ENCODE measurements around the gene BANF2. TPM values are rescaled to one million over a fixed set of nuclear protein-coding genes. Genes with fewer than 3 reads are reported as not detected.

Gene BANF2
- total and polyA plus RNA-seq, 4 donors, result not detected

DNA sequence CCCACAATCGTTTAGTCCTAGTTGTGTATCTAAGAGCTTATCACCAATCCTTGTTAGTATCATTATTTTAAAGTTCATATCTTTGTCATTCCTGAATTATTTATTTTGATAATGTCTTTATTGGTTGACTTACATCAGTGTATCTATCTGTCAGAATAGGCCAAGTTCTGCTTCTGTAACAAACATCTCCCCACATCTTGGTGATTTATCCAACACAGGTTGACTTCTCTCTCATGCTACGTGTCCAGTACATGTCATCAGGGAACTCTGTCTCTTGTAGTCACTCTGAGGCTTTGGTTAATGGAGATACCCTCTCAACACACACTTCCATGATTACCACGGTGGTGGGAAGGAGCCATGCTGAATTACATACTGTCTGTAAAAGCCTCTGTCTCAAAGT lies 38.4 kb downstream of the BANF2 start:
- no peak overlapping the region for H3K4me3 ChIP-seq (ENCODE audit: low read depth in 1 of 3, low read length in 3 of 3)
- 76% methylated on average over 3 of the region's 3 CpGs for WGBS
- no peaks in the 10 kb centered on the region for H3K36me3 ChIP-seq (ENCODE audit: control insufficient read depth in 4 of 4, insufficient read depth in 3 of 4, low read depth in 1 of 4, low read length in 3 of 4)
- TF ChIP-seq, protein P1, sequence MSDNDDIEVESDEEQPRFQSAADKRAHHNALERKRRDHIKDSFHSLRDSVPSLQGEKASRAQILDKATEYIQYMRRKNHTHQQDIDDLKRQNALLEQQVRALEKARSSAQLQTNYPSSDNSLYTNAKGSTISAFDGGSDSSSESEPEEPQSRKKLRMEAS (IDR thresholded peaks at IDR 0.05), result no peak
- no peak for TF ChIP-seq TAF1 (conservative IDR thresholded peaks at IDR 0.05)
- TF ChIP-seq RAD21 (IDR thresholded peaks at IDR 0.05), result no peak
- no peak for TF ChIP-seq YY1 (IDR thresholded peaks at IDR 0.05)
- TF ChIP-seq, protein P2, sequence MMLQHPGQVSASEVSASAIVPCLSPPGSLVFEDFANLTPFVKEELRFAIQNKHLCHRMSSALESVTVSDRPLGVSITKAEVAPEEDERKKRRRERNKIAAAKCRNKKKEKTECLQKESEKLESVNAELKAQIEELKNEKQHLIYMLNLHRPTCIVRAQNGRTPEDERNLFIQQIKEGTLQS (IDR thresholded peaks at IDR 0.05), result no peak
- no peak for TF ChIP-seq FOXA1 (IDR thresholded peaks at IDR 0.05)
- no peak for TF ChIP-seq JUND (IDR thresholded peaks at IDR 0.05)
- TF ChIP-seq NR2F2 (IDR thresholded peaks at IDR 0.05), result no peak
- TF ChIP-seq HNF4A (conservative IDR thresholded peaks at IDR 0.05), result no peak
- TF ChIP-seq, protein P3, sequence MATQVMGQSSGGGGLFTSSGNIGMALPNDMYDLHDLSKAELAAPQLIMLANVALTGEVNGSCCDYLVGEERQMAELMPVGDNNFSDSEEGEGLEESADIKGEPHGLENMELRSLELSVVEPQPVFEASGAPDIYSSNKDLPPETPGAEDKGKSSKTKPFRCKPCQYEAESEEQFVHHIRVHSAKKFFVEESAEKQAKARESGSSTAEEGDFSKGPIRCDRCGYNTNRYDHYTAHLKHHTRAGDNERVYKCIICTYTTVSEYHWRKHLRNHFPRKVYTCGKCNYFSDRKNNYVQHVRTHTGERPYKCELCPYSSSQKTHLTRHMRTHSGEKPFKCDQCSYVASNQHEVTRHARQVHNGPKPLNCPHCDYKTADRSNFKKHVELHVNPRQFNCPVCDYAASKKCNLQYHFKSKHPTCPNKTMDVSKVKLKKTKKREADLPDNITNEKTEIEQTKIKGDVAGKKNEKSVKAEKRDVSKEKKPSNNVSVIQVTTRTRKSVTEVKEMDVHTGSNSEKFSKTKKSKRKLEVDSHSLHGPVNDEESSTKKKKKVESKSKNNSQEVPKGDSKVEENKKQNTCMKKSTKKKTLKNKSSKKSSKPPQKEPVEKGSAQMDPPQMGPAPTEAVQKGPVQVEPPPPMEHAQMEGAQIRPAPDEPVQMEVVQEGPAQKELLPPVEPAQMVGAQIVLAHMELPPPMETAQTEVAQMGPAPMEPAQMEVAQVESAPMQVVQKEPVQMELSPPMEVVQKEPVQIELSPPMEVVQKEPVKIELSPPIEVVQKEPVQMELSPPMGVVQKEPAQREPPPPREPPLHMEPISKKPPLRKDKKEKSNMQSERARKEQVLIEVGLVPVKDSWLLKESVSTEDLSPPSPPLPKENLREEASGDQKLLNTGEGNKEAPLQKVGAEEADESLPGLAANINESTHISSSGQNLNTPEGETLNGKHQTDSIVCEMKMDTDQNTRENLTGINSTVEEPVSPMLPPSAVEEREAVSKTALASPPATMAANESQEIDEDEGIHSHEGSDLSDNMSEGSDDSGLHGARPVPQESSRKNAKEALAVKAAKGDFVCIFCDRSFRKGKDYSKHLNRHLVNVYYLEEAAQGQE (IDR thresholded peaks at IDR 0.05), result no peak
- TF ChIP-seq, protein P4, sequence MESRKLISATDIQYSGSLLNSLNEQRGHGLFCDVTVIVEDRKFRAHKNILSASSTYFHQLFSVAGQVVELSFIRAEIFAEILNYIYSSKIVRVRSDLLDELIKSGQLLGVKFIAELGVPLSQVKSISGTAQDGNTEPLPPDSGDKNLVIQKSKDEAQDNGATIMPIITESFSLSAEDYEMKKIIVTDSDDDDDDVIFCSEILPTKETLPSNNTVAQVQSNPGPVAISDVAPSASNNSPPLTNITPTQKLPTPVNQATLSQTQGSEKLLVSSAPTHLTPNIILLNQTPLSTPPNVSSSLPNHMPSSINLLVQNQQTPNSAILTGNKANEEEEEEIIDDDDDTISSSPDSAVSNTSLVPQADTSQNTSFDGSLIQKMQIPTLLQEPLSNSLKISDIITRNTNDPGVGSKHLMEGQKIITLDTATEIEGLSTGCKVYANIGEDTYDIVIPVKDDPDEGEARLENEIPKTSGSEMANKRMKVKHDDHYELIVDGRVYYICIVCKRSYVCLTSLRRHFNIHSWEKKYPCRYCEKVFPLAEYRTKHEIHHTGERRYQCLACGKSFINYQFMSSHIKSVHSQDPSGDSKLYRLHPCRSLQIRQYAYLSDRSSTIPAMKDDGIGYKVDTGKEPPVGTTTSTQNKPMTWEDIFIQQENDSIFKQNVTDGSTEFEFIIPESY (IDR thresholded peaks at IDR 0.05), result no peak
- TF ChIP-seq GABPA (IDR thresholded peaks at IDR 0.05 in 1 of 2, conservative IDR thresholded peaks at IDR 0.05 in 1 of 2), result no peak
- TF ChIP-seq SP1 (IDR thresholded peaks at IDR 0.05), result no peak
- TF ChIP-seq EGR1 (IDR thresholded peaks at IDR 0.05; ENCODE audit: low read depth in 2 of 2), result no peak
- TF ChIP-seq RXRA (IDR thresholded peaks at IDR 0.05), result no peak
- TF ChIP-seq, protein P5, sequence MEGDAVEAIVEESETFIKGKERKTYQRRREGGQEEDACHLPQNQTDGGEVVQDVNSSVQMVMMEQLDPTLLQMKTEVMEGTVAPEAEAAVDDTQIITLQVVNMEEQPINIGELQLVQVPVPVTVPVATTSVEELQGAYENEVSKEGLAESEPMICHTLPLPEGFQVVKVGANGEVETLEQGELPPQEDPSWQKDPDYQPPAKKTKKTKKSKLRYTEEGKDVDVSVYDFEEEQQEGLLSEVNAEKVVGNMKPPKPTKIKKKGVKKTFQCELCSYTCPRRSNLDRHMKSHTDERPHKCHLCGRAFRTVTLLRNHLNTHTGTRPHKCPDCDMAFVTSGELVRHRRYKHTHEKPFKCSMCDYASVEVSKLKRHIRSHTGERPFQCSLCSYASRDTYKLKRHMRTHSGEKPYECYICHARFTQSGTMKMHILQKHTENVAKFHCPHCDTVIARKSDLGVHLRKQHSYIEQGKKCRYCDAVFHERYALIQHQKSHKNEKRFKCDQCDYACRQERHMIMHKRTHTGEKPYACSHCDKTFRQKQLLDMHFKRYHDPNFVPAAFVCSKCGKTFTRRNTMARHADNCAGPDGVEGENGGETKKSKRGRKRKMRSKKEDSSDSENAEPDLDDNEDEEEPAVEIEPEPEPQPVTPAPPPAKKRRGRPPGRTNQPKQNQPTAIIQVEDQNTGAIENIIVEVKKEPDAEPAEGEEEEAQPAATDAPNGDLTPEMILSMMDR (IDR thresholded peaks at IDR 0.05; ENCODE audit: low read depth, low read length, missing input control), result no peak
- no peak overlapping the region for H3K9ac ChIP-seq (ENCODE audit: low read depth in 1 of 2, low read length in 2 of 2)
- H3K9me3 ChIP-seq (ENCODE audit: control insufficient read depth in 4 of 4, low read length in 3 of 4), result peaks cover 0 to 3% (median 0%) of the 10 kb centered on the region in 4 donors
- no peak for DNase-seq (ENCODE audit: low spot score)
- H3K27ac ChIP-seq (ENCODE audit: low read depth in 1 of 2, low read length in 2 of 2), result no peak overlapping the region
- no peaks in the 10 kb centered on the region for H3K4me1 ChIP-seq (ENCODE audit: control insufficient read depth in 4 of 4, insufficient read depth in 4 of 4, low read length in 3 of 4)
- no peaks in the 10 kb centered on the region for H3K27me3 ChIP-seq (ENCODE audit: control insufficient read depth in 4 of 4, insufficient read depth in 4 of 4, low read length in 3 of 4)

DNA sequence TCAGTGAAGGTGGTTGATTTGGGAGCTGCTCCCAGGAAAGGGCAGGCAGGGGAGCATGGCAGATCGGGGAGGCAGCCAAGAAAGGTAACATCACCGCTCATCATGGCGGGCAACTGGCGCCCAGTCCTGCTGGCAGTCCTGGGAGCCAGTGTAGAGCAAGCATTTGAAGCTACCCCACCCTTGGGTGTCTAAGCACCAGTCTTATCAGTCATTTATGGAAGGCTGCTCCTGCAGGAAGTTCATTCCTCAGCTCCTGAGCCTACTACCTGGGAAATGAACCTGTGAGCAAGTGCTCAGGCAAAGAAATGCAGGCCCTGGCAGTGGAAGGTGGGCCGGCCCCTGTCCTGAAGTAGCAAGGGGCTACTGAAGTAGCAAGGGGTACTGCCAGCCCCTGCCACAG lies 41.5 kb downstream of the BANF2 start:
- H3K36me3 ChIP-seq (ENCODE audit: control insufficient read depth in 4 of 4, insufficient read depth in 3 of 4, low read depth in 1 of 4, low read length in 3 of 4), result no peaks in the 10 kb centered on the region
- TF ChIP-seq, protein P3 (IDR thresholded peaks at IDR 0.05), result no peak
- TF ChIP-seq GABPA (IDR thresholded peaks at IDR 0.05 in 1 of 2, conservative IDR thresholded peaks at IDR 0.05 in 1 of 2) (no peak), TAF1 (conservative IDR thresholded peaks at IDR 0.05) (no peak), FOXA1 (IDR thresholded peaks at IDR 0.05) (no peak), EGR1 (IDR thresholded peaks at IDR 0.05; ENCODE audit: low read depth in 2 of 2) (no peak), YY1 (IDR thresholded peaks at IDR 0.05) (no peak), NR2F2 (IDR thresholded peaks at IDR 0.05) (no peak), FOXA2 (IDR thresholded peaks at IDR 0.05) (no peak), RXRA (IDR thresholded peaks at IDR 0.05) (no peak), JUND (IDR thresholded peaks at IDR 0.05) (no peak), RAD21 (IDR thresholded peaks at IDR 0.05) (no peak), HNF4A (conservative IDR thresholded peaks at IDR 0.05) (no peak)
- TF ChIP-seq, protein P4 (IDR thresholded peaks at IDR 0.05), result no peak
- WGBS, result 86% methylated on average over 5 of the region's 5 CpGs
- no peak overlapping the region for H3K9ac ChIP-seq (ENCODE audit: low read depth in 1 of 2, low read length in 2 of 2)
- peaks cover 0 to under 1% (median 0%) of the 10 kb centered on the region in 4 donors for H3K9me3 ChIP-seq (ENCODE audit: control insufficient read depth in 4 of 4, low read length in 3 of 4)
- no peaks in the 10 kb centered on the region for H3K4me1 ChIP-seq (ENCODE audit: control insufficient read depth in 4 of 4, insufficient read depth in 4 of 4, low read length in 3 of 4)
- no peak for DNase-seq (ENCODE audit: low spot score)
- no peak overlapping the region for H3K4me3 ChIP-seq (ENCODE audit: low read depth in 1 of 3, low read length in 3 of 3)
- H3K27ac ChIP-seq (ENCODE audit: low read depth in 1 of 2, low read length in 2 of 2), result no peak overlapping the region
- no peaks in the 10 kb centered on the region for H3K27me3 ChIP-seq (ENCODE audit: control insufficient read depth in 4 of 4, insufficient read depth in 4 of 4, low read length in 3 of 4)

Data from liver (tissue), 9 donors.